ENCODE data around the gene SLC49A3.
"Not testable (repeated sequence)": the region's sequence is repeated elsewhere in the genome, so short reads cannot be mapped to it uniquely, and the experiment has no call there.

The SLC49A3 gene

DNA sequence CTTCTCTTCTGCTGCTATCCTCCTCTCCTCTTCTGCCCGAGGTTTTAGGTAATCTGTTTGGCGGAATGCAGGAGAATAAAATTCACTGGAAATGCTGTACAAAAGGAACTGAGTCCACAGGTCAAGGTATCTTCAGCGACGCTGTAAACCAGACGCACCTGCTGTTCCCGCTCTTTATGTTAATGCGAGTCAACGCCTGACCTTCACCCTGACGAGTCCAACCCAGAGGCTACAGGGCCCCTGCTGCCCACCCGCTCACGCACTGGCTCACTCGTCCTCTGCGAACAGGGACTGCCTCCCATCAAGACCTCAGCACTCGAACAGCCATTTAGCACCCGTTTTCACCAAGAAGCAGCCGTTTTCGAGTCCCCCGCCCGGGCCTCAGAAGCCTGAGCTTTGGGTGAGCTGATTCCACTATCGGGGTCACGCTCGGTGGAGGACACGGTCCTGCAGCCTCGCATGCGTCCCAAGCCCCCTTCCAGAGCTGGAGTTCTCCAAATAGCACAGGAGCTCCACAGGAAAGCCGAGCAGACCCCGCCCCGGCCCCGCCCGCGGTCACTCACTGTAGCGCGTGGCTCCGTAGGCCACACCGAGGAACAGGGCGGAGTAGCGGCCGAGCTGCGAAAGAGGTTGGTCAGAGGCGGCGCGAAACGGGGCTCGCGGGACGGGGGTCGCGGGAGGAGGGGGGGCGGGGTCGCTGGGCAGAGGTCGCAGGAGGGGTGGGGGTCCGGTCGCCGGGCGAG lies 15.4 kb downstream of the SLC49A3 start:
- H3K27me3 ChIP-seq (ENCODE audit: control insufficient read depth in 1 of 2, insufficient read depth in 2 of 2, low read length in 2 of 2): peaks cover 2 to 4% of the 10 kb centered on the region in 2 donors
- H3K4me1 ChIP-seq (ENCODE audit: control insufficient read depth, insufficient read depth, low read length): peaks cover 20% of the 10 kb centered on the region
- peak overlapping the region; percentile 18 for H3K27ac ChIP-seq (ENCODE audit: low read length)
- H3K9me3 ChIP-seq (ENCODE audit: control insufficient read depth in 2 of 2, low read length in 2 of 2): no peaks in the 10 kb centered on the region
- peak overlapping the region; percentile 69 for H3K9ac ChIP-seq (ENCODE audit: low read length in 2 of 2)
- peaks cover 14 to 20% of the 10 kb centered on the region in 2 donors for H3K36me3 ChIP-seq (ENCODE audit: control insufficient read depth in 2 of 2, insufficient read depth in 2 of 2, low read length in 2 of 2)
- H3K4me3 ChIP-seq (ENCODE audit: low read length in 2 of 2): peak overlapping the region; percentile 64 to 93

DNA sequence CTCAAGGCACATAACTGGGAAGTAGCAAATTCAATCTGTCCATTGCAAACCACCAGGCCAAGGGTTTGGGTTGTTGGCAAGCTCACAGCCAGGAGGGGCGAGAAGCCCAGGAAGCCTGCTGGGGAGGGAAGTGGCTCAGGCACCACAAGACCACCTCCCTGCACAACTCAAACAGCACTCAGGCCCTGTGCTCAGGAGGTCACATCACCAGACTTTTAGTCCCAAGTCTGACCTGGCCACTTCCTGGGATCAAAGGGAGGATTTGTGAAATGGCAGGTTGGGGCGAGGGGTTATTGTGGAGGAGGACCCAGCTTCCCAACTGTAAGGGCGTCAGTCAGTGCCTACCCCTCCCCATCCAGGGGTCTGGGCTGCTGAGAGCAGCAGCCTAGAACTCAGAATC lies 17.2 kb downstream of the SLC49A3 start:
- no peaks in the 10 kb centered on the region for H3K27me3 ChIP-seq (ENCODE audit: control insufficient read depth in 1 of 2, insufficient read depth in 2 of 2, low read length in 2 of 2)
- no peak overlapping the region for H3K9ac ChIP-seq (ENCODE audit: low read length in 2 of 2)
- peaks cover 14 to 20% of the 10 kb centered on the region in 2 donors for H3K36me3 ChIP-seq (ENCODE audit: control insufficient read depth in 2 of 2, insufficient read depth in 2 of 2, low read length in 2 of 2)
- H3K27ac ChIP-seq (ENCODE audit: low read length): no peak overlapping the region
- no peaks in the 10 kb centered on the region for H3K9me3 ChIP-seq (ENCODE audit: control insufficient read depth in 2 of 2, low read length in 2 of 2)
- H3K4me3 ChIP-seq (ENCODE audit: low read length in 2 of 2): no peak overlapping the region
- peaks cover 20% of the 10 kb centered on the region for H3K4me1 ChIP-seq (ENCODE audit: control insufficient read depth, insufficient read depth, low read length)

DNA sequence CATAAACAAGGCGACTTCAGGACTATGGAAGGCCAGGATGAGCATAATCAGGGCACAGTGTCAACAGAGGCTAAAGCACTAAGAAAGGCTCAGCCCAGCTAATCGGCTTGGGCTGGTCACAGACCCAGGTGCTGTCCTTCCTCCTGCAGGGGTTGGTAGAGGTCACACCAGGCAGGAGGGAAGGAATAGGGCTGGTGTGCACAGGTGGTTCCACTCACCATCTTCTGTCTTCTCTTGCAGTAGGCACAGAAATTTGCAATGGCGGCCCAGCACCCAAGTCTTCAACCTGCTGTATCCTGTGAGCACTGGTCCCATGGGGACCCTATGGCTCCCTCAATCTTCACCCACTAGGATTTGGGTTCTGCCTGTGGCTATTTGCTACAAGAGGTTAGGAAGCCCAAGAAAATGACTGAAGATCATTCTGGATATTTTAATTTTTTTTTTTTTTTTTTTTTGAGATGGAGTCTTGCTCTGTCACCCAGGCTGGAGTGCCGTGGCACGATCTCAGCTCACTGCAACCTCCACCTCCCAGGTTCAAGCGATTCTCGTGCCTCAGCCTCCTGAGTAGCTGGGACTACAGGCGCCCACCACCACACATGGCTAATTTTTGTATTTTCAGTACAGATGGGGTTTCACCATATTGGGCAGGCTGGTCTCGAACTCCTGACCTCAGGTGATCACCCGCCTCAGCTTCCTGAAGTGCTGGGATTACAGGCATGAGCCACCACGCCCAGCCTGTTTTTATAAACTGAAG lies 19.0 kb downstream of the SLC49A3 start:
- peaks cover 14 to 20% of the 10 kb centered on the region in 2 donors for H3K36me3 ChIP-seq (ENCODE audit: control insufficient read depth in 2 of 2, insufficient read depth in 2 of 2, low read length in 2 of 2)
- H3K27me3 ChIP-seq (ENCODE audit: control insufficient read depth in 1 of 2, insufficient read depth in 2 of 2, low read length in 2 of 2); H3K27ac ChIP-seq (ENCODE audit: low read length); H3K9me3 ChIP-seq (ENCODE audit: control insufficient read depth in 2 of 2, low read length in 2 of 2); H3K4me3 ChIP-seq (ENCODE audit: low read length in 2 of 2); H3K9ac ChIP-seq (ENCODE audit: low read length in 2 of 2): not testable (repeated sequence)
- peaks cover 11% of the 10 kb centered on the region for H3K4me1 ChIP-seq (ENCODE audit: control insufficient read depth, insufficient read depth, low read length)

DNA sequence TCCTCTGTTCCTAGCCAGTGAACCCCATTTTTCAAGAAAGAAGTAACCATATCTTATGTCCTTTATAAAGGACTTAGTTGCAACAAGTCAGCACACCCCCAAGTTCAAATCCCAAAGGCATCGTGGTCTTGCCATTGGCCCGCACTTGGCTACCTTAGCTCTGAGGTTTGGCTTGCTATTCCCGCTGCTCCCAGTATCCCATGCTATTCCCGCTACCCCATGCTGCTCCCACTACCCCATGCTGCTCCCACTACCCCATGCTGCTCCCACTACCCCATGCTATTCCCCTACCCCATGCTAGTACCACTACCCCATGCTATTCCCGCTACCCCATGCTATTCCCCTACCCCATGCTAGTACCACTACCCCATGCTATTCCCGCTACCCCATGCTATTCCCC lies 20.7 kb downstream of the SLC49A3 start:
- H3K27ac ChIP-seq (ENCODE audit: low read length); H3K4me3 ChIP-seq (ENCODE audit: low read length in 2 of 2); H3K9me3 ChIP-seq (ENCODE audit: control insufficient read depth in 2 of 2, low read length in 2 of 2); H3K9ac ChIP-seq (ENCODE audit: low read length in 2 of 2); H3K27me3 ChIP-seq (ENCODE audit: control insufficient read depth in 1 of 2, insufficient read depth in 2 of 2, low read length in 2 of 2): not testable (repeated sequence)
- Histone ChIP-seq H3K36me3 (ENCODE audit: control insufficient read depth in 2 of 2, insufficient read depth in 2 of 2, low read length in 2 of 2) (peaks cover 14 to 20% of the 10 kb centered on the region in 2 donors), H3K4me1 (ENCODE audit: control insufficient read depth, insufficient read depth, low read length) (peaks cover 12% of the 10 kb centered on the region)

DNA sequence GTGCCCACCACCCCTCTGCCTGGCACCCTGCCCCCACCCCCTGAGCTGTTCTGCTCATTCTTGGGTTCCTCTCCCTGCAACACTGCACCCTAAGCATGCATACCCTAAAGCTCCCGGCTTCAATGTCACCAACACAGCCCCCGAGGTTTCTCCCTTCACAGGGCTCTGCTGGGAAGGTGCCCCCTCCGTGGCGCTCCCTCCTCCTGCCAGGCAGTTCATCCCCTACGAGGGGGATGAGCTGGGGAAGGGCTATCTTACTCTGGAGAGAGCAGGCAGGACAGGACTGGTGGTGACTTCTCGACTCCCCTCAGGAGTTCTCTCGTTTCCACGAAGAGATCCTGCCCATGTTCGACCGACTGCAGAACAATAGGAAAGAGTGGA lies 21.4 kb downstream of the SLC49A3 start:
- Histone ChIP-seq H3K9ac (ENCODE audit: low read length in 2 of 2) (no peak overlapping the region), H3K9me3 (ENCODE audit: control insufficient read depth in 2 of 2, low read length in 2 of 2) (no peaks in the 10 kb centered on the region), H3K4me1 (ENCODE audit: control insufficient read depth, insufficient read depth, low read length) (peaks cover 8% of the 10 kb centered on the region), H3K27me3 (ENCODE audit: control insufficient read depth in 1 of 2, insufficient read depth in 2 of 2, low read length in 2 of 2) (peaks cover 0 to 2% of the 10 kb centered on the region in 2 donors), H3K27ac (ENCODE audit: low read length) (no peak overlapping the region), H3K36me3 (ENCODE audit: control insufficient read depth in 2 of 2, insufficient read depth in 2 of 2, low read length in 2 of 2) (peaks cover 14 to 20% of the 10 kb centered on the region in 2 donors), H3K4me3 (ENCODE audit: low read length in 2 of 2) (no peak overlapping the region)

DNA sequence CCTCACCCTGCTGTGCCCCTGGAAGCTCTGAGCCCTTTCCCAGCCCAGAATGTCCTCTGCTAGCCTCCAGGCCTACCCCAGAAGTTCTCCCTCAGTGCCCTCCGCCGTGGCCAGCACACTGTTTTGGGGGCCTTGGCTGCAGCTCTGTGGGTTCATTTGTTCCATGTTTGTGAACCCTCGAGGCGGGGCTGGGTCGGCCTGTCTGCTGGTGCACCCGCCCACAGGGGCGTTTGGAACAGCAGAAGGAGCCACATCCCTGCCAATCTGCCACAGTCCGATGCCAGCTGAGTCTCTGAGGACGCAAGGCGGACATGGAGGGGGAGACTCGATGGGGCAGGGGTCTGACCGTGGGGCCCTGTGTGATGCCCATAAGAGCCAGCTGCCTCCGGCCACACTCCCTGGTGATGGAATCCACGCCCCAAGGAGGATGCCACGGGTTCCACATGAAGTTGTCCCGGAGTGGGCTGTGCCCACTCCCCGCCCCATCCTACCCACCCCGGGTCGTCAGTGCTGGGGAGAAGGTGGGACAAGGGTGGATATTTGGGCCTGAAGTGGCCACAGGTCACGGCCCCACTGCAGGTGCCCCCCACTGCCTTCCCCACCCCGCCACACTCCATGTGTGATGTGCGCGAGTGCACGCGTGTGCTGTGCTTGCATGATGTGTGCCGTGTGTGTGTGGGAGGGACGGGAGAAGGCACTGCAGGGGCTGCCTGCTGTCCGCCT lies 22.0 kb downstream of the SLC49A3 start:
- Histone ChIP-seq H3K4me3 (ENCODE audit: low read length in 2 of 2) (no peak overlapping the region), H3K9me3 (ENCODE audit: control insufficient read depth in 2 of 2, low read length in 2 of 2) (no peaks in the 10 kb centered on the region), H3K27ac (ENCODE audit: low read length) (no peak overlapping the region), H3K27me3 (ENCODE audit: control insufficient read depth in 1 of 2, insufficient read depth in 2 of 2, low read length in 2 of 2) (peaks cover 0 to 3% of the 10 kb centered on the region in 2 donors), H3K4me1 (ENCODE audit: control insufficient read depth, insufficient read depth, low read length) (peaks cover 8% of the 10 kb centered on the region), H3K9ac (ENCODE audit: low read length in 2 of 2) (no peak overlapping the region), H3K36me3 (ENCODE audit: control insufficient read depth in 2 of 2, insufficient read depth in 2 of 2, low read length in 2 of 2) (peaks cover 10 to 15% of the 10 kb centered on the region in 2 donors)

DNA sequence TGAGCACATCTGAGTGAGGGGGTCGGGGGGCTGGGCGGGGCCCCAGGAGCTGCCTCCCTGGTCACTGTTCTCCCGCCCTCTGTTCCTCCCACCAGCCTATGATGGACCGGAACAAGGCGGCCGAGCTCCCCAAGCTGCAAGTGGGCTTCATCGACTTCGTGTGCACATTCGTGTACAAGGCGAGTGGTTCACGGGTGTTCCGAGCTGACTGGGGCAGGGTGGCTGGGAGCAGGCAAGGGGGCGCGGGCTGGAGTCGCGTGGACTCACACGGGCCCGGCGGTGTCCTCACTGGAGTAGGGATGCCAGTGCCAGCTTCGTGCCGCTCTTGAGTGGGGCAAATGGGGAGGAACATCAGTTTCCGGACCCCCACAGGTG lies 22.5 kb downstream of the SLC49A3 start:
- Histone ChIP-seq H3K27me3 (ENCODE audit: control insufficient read depth in 1 of 2, insufficient read depth in 2 of 2, low read length in 2 of 2) (peaks cover 0 to 3% of the 10 kb centered on the region in 2 donors), H3K27ac (ENCODE audit: low read length) (no peak overlapping the region), H3K9me3 (ENCODE audit: control insufficient read depth in 2 of 2, low read length in 2 of 2) (no peaks in the 10 kb centered on the region), H3K4me3 (ENCODE audit: low read length in 2 of 2) (no peak overlapping the region), H3K4me1 (ENCODE audit: control insufficient read depth, insufficient read depth, low read length) (peaks cover 8% of the 10 kb centered on the region), H3K36me3 (ENCODE audit: control insufficient read depth in 2 of 2, insufficient read depth in 2 of 2, low read length in 2 of 2) (peaks cover 5 to 10% of the 10 kb centered on the region in 2 donors), H3K9ac (ENCODE audit: low read length in 2 of 2) (no peak overlapping the region)

DNA sequence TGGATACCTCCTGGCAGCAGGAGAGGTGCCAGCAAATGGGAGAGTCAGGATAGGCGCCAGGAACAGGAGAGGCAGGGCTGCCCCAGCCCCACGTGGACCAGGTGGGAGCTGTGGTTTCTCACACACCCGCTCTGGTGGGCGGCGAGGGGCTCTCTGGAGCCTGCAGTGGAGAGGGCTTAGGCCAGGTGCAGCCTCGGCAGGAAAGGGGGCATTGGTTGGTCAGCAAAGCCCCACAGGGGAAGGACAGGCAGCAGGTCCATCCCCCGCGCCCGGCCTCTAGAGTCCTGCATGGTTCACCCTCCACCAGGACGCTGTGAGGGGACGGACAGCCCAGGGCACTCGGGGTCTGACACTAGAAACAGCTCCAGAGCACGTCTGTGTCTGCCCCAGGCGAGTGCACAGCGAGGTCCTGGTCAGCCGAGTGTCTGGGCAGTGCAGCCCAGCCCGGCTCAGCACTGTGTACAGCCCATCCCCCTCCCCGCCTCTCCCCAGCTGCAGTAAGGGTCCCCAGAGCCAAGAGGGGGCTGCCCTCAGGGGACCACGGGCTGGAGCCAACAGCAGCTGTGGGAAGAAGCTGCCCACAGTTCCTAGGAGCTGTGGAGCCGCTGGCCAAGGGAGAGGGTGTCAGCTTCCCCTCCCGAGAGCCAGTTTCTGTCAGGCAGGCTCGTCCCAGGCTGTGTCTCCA lies 23.1 kb downstream of the SLC49A3 start:
- H3K27ac ChIP-seq (ENCODE audit: low read length): no peak overlapping the region
- H3K9ac ChIP-seq (ENCODE audit: low read length in 2 of 2): no peak overlapping the region

DNA sequence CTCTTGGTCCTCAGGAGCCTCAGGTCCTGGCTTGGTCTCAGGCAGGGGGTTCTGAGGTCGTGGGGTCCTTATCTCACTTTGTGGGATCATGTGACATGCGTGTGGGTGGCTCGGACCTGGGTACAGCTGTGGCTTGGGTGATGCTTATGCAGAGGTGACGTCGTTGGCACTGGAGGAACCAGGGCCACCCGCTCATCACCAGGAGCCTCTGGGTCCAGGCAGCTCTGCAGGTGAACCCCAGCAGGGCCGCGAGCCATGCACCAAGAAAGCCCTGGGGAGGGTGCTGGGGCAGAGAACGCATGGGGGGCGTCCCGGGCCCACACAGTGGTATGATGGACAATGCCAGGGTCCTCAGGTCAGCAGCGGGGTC lies 23.6 kb downstream of the SLC49A3 start:
- no peak overlapping the region for H3K27ac ChIP-seq (ENCODE audit: low read length)
- peaks cover 8% of the 10 kb centered on the region for H3K4me1 ChIP-seq (ENCODE audit: control insufficient read depth, insufficient read depth, low read length)
- H3K36me3 ChIP-seq (ENCODE audit: control insufficient read depth in 2 of 2, insufficient read depth in 2 of 2, low read length in 2 of 2): peaks cover 0 to under 1% of the 10 kb centered on the region in 2 donors
- H3K9me3 ChIP-seq (ENCODE audit: control insufficient read depth in 2 of 2, low read length in 2 of 2): no peaks in the 10 kb centered on the region
- H3K9ac ChIP-seq (ENCODE audit: low read length in 2 of 2): no peak overlapping the region
- no peak overlapping the region for H3K4me3 ChIP-seq (ENCODE audit: low read length in 2 of 2)
- H3K27me3 ChIP-seq (ENCODE audit: control insufficient read depth in 1 of 2, insufficient read depth in 2 of 2, low read length in 2 of 2): peaks cover 0 to 3% of the 10 kb centered on the region in 2 donors

More for the DNA sequence above, 23.1 kb downstream of the SLC49A3 start:
- peaks cover 2 to 6% of the 10 kb centered on the region in 2 donors for H3K36me3 ChIP-seq (ENCODE audit: control insufficient read depth in 2 of 2, insufficient read depth in 2 of 2, low read length in 2 of 2)
- H3K27me3 ChIP-seq (ENCODE audit: control insufficient read depth in 1 of 2, insufficient read depth in 2 of 2, low read length in 2 of 2): peaks cover 0 to 3% of the 10 kb centered on the region in 2 donors
- H3K9me3 ChIP-seq (ENCODE audit: control insufficient read depth in 2 of 2, low read length in 2 of 2): no peaks in the 10 kb centered on the region
- peaks cover 8% of the 10 kb centered on the region for H3K4me1 ChIP-seq (ENCODE audit: control insufficient read depth, insufficient read depth, low read length)
- H3K4me3 ChIP-seq (ENCODE audit: low read length in 2 of 2): no peak overlapping the region

DNA sequence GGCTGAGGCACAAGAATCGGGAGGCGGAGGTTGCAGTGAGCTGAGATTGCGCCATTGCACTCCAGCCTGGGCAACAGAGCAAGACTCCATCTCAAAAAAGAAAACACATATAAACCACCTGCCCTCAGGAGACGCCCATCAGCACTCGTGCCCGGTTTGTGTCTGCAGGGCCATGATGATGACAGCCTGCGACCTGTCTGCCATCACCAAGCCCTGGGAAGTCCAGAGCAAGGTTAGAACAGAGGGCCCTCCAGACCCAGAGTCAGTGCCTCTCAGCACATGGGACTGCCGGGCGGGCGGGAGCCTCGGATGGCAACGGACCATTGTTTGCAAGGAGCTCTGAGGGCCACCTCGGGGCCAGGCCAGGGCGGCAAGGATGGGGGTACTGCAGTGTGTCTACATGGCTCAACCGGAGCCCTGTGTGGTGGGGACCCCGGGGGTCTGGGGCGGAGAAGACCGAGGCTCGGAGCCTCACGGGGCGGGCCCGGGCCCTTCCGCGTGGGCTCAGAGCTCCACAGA lies 24.2 kb downstream of the SLC49A3 start:
- Histone ChIP-seq H3K36me3 (ENCODE audit: control insufficient read depth in 2 of 2, insufficient read depth in 2 of 2, low read length in 2 of 2) (no peaks in the 10 kb centered on the region), H3K4me1 (ENCODE audit: control insufficient read depth, insufficient read depth, low read length) (peaks cover 8% of the 10 kb centered on the region), H3K9ac (ENCODE audit: low read length in 2 of 2) (no peak overlapping the region), H3K27me3 (ENCODE audit: control insufficient read depth in 1 of 2, insufficient read depth in 2 of 2, low read length in 2 of 2) (peaks cover 0 to 3% of the 10 kb centered on the region in 2 donors), H3K4me3 (ENCODE audit: low read length in 2 of 2) (no peak overlapping the region), H3K9me3 (ENCODE audit: control insufficient read depth in 2 of 2, low read length in 2 of 2) (no peaks in the 10 kb centered on the region), H3K27ac (ENCODE audit: low read length) (no peak overlapping the region)
